ENCODE data around the gene KCNN4. TPM values are rescaled to one million over a fixed set of nuclear protein-coding genes. Genes with fewer than 3 reads are reported as not detected.

Gene KCNN4
- total and polyA plus RNA-seq, 5 donors: 0.26 to 1.4 (median 0.33) TPM; not detected in 1

DNA sequence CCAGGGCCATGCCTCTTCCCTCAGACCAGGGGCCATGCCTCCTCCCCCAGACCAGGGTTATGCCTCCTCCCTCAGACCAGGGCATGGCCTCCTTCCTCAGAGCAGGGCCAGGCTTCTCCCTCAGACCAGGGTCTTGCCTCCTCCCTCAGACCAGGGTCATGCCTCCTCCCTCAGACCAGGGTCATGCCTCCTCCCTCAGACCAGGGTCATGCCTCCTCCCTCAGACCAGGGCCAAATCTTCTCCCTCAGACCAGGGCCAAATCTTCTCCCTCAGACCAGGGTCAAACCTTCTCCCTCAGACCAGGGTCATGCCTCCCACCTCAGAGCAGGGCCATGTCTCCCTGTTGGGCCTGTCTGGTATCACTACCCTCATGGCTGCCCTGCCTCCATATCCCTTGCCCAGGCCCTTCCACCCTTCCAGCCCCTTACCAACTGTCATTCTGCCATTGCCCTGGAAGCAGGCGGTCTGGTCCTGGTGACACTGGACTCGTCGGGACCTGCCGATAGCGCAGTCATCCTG, 17.3 kb upstream of the KCNN4 start:
- intact Hi-C loops (cut with DNase I): no loop called here
- H3K27ac ChIP-seq (ENCODE audit: low read length): no peak overlapping the region

DNA sequence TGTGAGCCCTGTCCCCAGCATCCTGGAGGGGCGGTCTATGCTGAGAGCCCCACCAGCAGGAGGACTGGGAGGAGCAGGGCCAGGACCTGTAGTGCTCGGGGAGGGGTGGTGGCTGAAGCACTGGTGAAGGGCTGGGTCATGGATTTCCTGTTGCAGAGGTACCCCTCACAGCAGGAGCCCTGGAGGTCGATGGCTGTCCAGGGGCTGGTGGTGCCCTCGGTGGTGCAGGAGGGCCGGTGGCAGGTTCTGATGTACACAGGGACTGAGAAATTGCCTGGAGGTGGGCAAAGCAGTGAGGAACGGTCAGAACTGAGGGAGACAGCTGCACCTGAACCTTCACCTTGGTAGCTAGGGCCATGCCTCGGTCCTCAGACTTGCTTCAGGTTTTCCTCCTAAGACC, 16.8 kb upstream of the KCNN4 start:
- Histone ChIP-seq H3K4me1 (ENCODE audit: control insufficient read depth, insufficient read depth, low read length) (peaks cover 2% of the 10 kb centered on the region), H3K27me3 (ENCODE audit: control insufficient read depth, insufficient read depth) (no peaks in the 10 kb centered on the region), H3K4me3 (ENCODE audit: low read length) (no peak overlapping the region), H3K9me3 (ENCODE audit: control insufficient read depth, low read length) (no peaks in the 10 kb centered on the region), H3K27ac (ENCODE audit: low read length) (no peak overlapping the region)
- WGBS: 82% methylated on average over 7 of the region's 7 CpGs
- intact Hi-C loops (cut with DNase I): no loop called here
- no peak for DNase-seq
- ATAC-seq: no peak

More for the DNA sequence above, 17.3 kb upstream of the KCNN4 start:
- no peak for DNase-seq
- peaks cover 2% of the 10 kb centered on the region for H3K4me1 ChIP-seq (ENCODE audit: control insufficient read depth, insufficient read depth, low read length)
- 53% methylated on average over 5 of the region's 5 CpGs for WGBS
- ATAC-seq: peak; percentile 5 to 15
- no peak overlapping the region for H3K4me3 ChIP-seq (ENCODE audit: low read length)
- no peaks in the 10 kb centered on the region for H3K27me3 ChIP-seq (ENCODE audit: control insufficient read depth, insufficient read depth)
- H3K9me3 ChIP-seq (ENCODE audit: control insufficient read depth, low read length): no peaks in the 10 kb centered on the region

DNA sequence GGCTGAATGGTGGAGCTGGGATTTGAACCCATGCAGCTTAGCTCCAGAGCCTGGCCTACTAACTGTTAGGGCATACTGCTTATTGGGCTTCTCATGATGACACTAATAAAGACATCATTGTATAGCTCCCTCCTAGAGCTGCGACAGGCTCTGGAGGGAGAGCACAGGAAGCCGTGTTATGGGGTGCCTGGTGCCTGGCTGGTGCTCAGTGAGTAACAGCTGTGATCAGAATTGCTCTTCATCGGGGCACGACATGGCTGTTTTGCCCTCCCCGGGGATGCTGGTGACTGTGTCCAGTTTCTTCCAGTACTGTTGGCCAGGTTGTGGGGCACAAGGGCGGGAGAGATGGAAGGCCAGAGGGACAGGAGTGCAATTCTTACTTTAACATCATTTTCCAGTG, 16.3 kb upstream of the KCNN4 start:
- intact Hi-C loops (cut with DNase I): no loop called here
- DNase-seq: no peak
- H3K27me3 ChIP-seq (ENCODE audit: control insufficient read depth, insufficient read depth): no peaks in the 10 kb centered on the region
- WGBS: 37% methylated on average over 6 of the region's 6 CpGs
- H3K4me3 ChIP-seq (ENCODE audit: low read length): no peak overlapping the region
- no peaks in the 10 kb centered on the region for H3K9me3 ChIP-seq (ENCODE audit: control insufficient read depth, low read length)
- no peak overlapping the region for H3K27ac ChIP-seq (ENCODE audit: low read length)
- peaks cover 2% of the 10 kb centered on the region for H3K4me1 ChIP-seq (ENCODE audit: control insufficient read depth, insufficient read depth, low read length)
- ATAC-seq: no peak

DNA sequence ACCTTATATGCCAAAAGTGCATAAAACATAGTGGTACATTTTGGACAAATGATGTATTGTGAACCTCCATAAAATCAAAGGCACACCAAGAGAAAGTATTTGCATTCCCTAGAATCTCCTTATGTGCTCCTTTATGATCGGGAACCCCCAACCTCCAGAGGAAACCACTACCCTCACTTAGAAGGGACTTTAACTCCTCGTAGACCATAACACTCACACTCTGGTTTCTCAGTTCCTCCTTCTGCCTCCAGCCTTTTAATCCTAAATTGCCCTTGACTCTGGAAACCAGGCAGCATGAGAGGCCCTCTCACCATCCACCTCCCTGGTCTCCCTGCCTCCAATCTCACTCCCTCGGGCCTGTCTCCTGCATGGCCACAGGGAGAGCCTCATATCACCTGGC, 9.8 kb upstream of the KCNN4 start:
- intact Hi-C loops (cut with DNase I): no loop called here
- ATAC-seq: no peak
- H3K27me3 ChIP-seq (ENCODE audit: control insufficient read depth, insufficient read depth): no peaks in the 10 kb centered on the region

DNA sequence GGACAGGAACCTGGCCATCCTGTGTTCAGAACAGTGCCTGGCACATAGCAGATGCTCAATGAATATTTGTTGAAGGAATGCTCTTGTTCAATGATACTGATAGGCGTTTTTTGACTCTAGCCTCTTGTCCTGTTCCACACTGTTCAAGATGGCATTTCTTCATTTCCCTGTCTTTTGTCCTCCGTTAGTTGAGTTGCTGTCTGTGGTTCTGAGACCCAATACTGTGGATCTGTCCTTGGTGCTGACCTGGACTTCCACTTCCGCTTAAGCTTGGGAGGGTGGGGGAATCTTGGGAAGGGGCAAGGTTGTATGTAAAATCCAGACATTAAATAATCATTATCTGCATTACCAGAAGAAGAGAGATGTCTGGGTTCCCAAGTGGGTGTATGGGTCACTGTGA, 8.3 kb upstream of the KCNN4 start:
- H3K4me1 ChIP-seq (ENCODE audit: control insufficient read depth, insufficient read depth, low read length): no peaks in the 10 kb centered on the region
- no peaks in the 10 kb centered on the region for H3K27me3 ChIP-seq (ENCODE audit: control insufficient read depth, insufficient read depth)
- H3K27ac ChIP-seq (ENCODE audit: low read length): no peak overlapping the region
- no peaks in the 10 kb centered on the region for H3K9me3 ChIP-seq (ENCODE audit: control insufficient read depth, low read length)
- intact Hi-C loops (cut with DNase I): loop anchor here in 1 of 4 donors (5.0 kb wide), 1 partner anchor 47 kb away; no protein-coding TSS in a partner anchor
- no peak overlapping the region for H3K4me3 ChIP-seq (ENCODE audit: low read length)
- DNase-seq (no peak), ATAC-seq (no peak)
- 5% methylated on average over 3 of the region's 3 CpGs for WGBS

More for the DNA sequence above, 9.8 kb upstream of the KCNN4 start:
- WGBS: 25% methylated on average over 3 of the region's 3 CpGs
- no peaks in the 10 kb centered on the region for H3K4me1 ChIP-seq (ENCODE audit: control insufficient read depth, insufficient read depth, low read length)
- no peak overlapping the region for H3K27ac ChIP-seq (ENCODE audit: low read length)
- H3K9me3 ChIP-seq (ENCODE audit: control insufficient read depth, low read length): no peaks in the 10 kb centered on the region
- no peak overlapping the region for H3K4me3 ChIP-seq (ENCODE audit: low read length)
- no peak for DNase-seq

DNA sequence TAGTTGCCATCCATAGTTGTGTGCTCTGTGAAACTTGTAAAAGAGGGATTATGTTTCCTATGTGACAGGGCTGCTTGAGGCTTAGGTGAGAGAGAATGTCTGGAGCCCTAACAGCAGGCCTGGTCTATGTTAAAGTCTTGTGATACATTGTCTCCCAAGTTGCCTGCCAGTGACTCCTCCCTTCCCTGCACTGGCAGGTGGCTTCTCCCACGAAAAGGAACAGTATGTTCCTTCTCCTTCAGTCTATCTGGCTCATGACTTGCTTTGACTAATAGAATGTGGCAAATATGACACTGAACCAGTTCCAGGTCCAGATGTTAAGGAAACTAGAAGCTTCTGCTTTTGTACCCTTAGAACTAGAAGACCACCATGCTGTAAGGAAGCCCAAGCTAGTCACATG, 5.9 kb upstream of the KCNN4 start:
- intact Hi-C loops (cut with DNase I): loop anchor here in 2 of 4 donors (2.0 to 5.0 kb wide), 2 partner anchors 44 to 46 kb away; no protein-coding TSS in a partner anchor
- H3K4me1 ChIP-seq (ENCODE audit: control insufficient read depth, insufficient read depth, low read length): no peaks in the 10 kb centered on the region
- ATAC-seq (no peak), DNase-seq (no peak)
- H3K4me3 ChIP-seq (ENCODE audit: low read length): no peak overlapping the region
- no peaks in the 10 kb centered on the region for H3K9me3 ChIP-seq (ENCODE audit: control insufficient read depth, low read length)
- H3K27ac ChIP-seq (ENCODE audit: low read length): no peak overlapping the region
- WGBS: 48% methylated on average over 1 of the region's 1 CpG
- no peaks in the 10 kb centered on the region for H3K27me3 ChIP-seq (ENCODE audit: control insufficient read depth, insufficient read depth)

DNA sequence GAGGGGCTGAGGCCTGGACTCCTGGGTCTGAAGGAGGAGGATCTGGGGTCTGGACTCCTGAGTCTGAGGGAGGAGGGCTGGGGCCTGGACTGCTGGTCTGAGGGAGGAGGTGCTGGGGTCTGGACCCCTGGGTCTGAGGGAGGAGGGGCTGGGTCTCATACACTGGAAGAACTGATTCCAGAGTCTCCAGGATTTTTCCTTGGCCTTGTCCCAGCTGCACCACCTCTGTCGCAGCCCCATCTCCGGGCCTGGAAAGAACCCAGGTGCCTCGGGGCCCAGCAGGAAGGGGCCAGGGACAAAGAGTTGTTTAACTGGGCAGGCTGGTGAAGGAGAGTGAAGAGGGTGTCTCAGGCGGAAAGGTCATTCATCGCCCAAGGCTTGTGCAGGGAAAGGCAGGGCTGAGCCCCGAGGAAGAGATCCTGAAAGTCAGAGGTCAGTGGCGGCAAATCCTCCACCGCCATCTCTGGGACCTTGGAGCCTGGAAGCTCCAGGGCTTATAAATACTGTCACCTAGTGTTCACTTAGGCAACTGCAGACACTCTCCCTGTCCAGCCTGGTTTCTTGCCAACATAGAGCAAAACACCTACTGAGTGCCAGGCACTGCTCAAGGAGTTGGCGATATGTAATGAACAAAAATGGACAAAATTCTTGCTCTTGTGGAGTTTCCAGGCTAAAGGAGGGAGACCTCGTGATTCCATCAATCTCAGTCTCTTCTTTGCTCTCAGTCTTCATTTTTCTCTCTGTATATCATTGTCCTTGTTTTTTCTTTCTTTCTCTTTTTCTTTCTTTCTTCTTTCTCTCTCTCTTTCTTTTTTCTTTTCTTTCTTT, 4.4 kb upstream of the KCNN4 start:
- H3K27ac ChIP-seq (ENCODE audit: low read length): no peak overlapping the region
- no peaks in the 10 kb centered on the region for H3K4me1 ChIP-seq (ENCODE audit: control insufficient read depth, insufficient read depth, low read length)
- DNase-seq (peak; percentile 58 to 77 (median 71)), ATAC-seq (peak; percentile 69 to 83)
- WGBS: 16% methylated on average over 10 of the region's 10 CpGs
- no peaks in the 10 kb centered on the region for H3K27me3 ChIP-seq (ENCODE audit: control insufficient read depth, insufficient read depth)
- no peak overlapping the region for H3K4me3 ChIP-seq (ENCODE audit: low read length)
- H3K9me3 ChIP-seq (ENCODE audit: control insufficient read depth, low read length): no peaks in the 10 kb centered on the region
- intact Hi-C loops (cut with DNase I): loop anchor here in 3 of 4 donors (2.0 to 5.0 kb wide), 3 partner anchors 38 to 43 kb away; no protein-coding TSS in a partner anchor

DNA sequence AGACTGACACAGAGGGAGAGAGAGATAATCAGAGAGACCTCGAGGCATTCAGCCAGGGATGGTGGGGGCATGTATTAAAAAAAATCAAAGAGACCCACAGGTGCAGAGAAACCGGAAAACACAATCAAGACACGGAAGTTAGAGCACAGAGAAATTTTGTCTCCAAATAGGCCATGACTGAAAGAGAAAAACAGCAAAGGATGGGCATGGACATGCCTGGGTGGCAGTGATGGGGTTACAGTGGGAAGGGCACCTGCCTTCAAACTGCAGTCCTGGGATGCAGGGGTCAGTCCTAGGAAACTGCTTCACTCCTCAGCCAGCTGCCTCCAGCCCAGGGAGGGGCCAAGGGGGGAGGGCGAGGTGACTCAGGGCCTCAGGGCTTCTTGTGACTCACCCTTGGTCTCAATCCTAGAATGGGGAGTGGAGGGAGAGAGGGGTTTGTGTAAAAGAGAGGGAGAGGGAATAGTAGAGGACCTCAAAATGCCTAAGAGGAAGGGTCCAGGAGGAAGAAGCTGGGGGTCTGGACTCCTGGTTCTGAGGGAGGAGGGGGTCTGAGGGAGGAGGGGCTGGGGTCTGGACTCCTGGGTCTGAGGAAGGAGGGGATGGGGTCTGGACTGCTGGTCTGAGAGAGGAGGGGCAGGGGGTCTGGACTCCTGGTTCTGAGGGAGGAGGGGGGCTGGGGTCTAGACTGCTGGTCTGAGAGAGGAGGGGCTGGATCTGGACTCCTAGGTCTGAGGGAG, 3.6 kb upstream of the KCNN4 start:
- intact Hi-C loops (cut with DNase I): loop anchor here in 2 of 4 donors (2.0 to 5.0 kb wide), 2 partner anchors 37 to 40 kb away; no protein-coding TSS in a partner anchor
- DNase-seq (peak; percentile 52 to 72 (median 66)), ATAC-seq (peak; percentile 50 to 86)
- no peak overlapping the region for H3K4me3 ChIP-seq (ENCODE audit: low read length)
- H3K9me3 ChIP-seq (ENCODE audit: control insufficient read depth, low read length): no peaks in the 10 kb centered on the region
- WGBS: 61% methylated on average over 4 of the region's 4 CpGs
- no peak overlapping the region for H3K27ac ChIP-seq (ENCODE audit: low read length)
- no peaks in the 10 kb centered on the region for H3K27me3 ChIP-seq (ENCODE audit: control insufficient read depth, insufficient read depth)
- H3K4me1 ChIP-seq (ENCODE audit: control insufficient read depth, insufficient read depth, low read length): no peaks in the 10 kb centered on the region

DNA sequence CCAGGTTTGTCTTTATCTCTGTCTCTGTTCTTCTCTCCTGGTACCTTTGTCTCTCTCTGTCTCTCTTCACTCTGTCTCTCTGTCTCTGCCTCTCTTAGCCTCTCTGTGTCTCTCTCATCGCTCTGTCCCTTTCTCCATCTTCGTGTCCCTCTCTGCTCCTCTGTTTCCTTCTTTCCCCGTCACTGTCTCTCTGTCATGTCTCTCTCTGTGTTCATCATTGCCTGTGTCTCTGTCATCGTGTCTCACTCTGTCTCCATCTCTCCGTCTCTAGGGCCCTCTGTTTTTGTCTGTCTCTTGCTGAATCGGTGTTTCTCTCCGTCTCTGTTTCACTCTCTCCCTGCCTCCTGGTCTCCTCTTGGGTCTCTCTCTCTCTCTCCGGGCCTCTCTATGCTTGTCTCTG, 2.9 kb upstream of the KCNN4 start:
- no peaks in the 10 kb centered on the region for H3K9me3 ChIP-seq (ENCODE audit: control insufficient read depth, low read length)
- no peak overlapping the region for H3K27ac ChIP-seq (ENCODE audit: low read length)
- H3K4me1 ChIP-seq (ENCODE audit: control insufficient read depth, insufficient read depth, low read length): no peaks in the 10 kb centered on the region
- no peak for ATAC-seq
- no peak for DNase-seq
- no peak overlapping the region for H3K4me3 ChIP-seq (ENCODE audit: low read length)
- intact Hi-C loops (cut with DNase I): loop anchor here in 2 of 4 donors (2.0 to 5.0 kb wide), 2 partner anchors 36 to 39 kb away; no protein-coding TSS in a partner anchor
- no peaks in the 10 kb centered on the region for H3K27me3 ChIP-seq (ENCODE audit: control insufficient read depth, insufficient read depth)
- WGBS: 87% methylated on average over 8 of the region's 8 CpGs

DNA sequence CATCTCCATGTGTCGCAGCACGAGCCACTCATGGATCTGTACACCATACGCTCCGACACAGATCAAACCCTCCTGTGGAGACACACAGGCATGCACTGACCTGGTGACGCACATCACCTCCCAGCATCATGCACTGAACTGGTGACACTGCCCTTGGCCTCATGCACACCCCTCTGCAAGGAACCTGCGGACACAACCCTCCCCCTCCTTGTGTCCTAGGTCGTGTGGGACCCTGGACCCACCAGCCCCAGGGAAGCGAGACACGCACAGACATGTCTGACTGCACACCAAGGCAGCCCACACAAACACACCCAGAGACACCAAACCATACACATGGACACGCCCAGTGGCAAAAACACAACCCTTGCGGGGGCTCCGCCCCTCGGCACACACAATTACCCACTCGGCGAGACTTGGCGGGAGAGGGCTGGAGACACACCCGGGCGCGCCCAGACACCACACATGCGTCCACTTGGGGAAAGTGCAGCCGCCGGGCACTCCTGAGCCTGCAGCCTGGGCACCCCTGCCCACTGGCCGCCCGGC, 2.0 kb upstream of the KCNN4 start:
- Histone ChIP-seq H3K27me3 (ENCODE audit: control insufficient read depth, insufficient read depth) (no peaks in the 10 kb centered on the region), H3K4me3 (ENCODE audit: low read length) (no peak overlapping the region), H3K9me3 (ENCODE audit: control insufficient read depth, low read length) (no peaks in the 10 kb centered on the region), H3K4me1 (ENCODE audit: control insufficient read depth, insufficient read depth, low read length) (no peaks in the 10 kb centered on the region), H3K27ac (ENCODE audit: low read length) (no peak overlapping the region)
- 78% methylated on average over 24 of the region's 24 CpGs for WGBS
- intact Hi-C loops (cut with DNase I): loop anchor here in 1 of 4 donors (5.0 kb wide), 1 partner anchor 35 kb away; no protein-coding TSS in a partner anchor
- ATAC-seq: no peak
- no peak for DNase-seq
